Uterus (tissue), 4 donors: ENCODE measurements around the gene AMY2B. TPM values are rescaled to one million over a fixed set of nuclear protein-coding genes. Genes with fewer than 3 reads are reported as not detected.
"Not testable (repeated sequence)": the region's sequence is repeated elsewhere in the genome, so short reads cannot be mapped to it uniquely, and the experiment has no call there.

ENCODE experiments used
- DNase-seq, 2 donors: peaks; one replicate each; pipeline ENCODE4 v3.0.0-alpha.2; 2019 to 2020
- H3K27ac ChIP-seq, 2 donors: fragments of 200-600 bp; sonication (generic); 1 replicate in 1 of 2; 2 replicates in 1 of 2; pipeline ENCODE4 v1.5.1; 2016 to 2018
- H3K27me3 ChIP-seq, 2 donors: fragments of 200-600 bp; sonication (generic); one replicate each; pipeline ENCODE4 v1.5.1; 2018 to 2019; ENCODE audit warnings: control low read depth in 1 of 2
- H3K36me3 ChIP-seq, 2 donors: fragments of 200-600 bp; sonication (generic); one replicate each; pipeline ENCODE4 v1.5.1; 2019; ENCODE audit warnings: control low read depth in 1 of 2
- H3K4me1 ChIP-seq, 2 donors: fragments of 200-600 bp; sonication (generic); one replicate each; pipeline ENCODE4 v1.5.1; 2018 to 2019; ENCODE audit warnings: control low read depth in 1 of 2
- H3K4me3 ChIP-seq, 2 donors: fragments of 200-600 bp; sonication (generic); 1 replicate in 1 of 2; 2 replicates in 1 of 2; pipeline ENCODE4 v1.5.1; 2018 to 2019; ENCODE audit warnings: mild to moderate bottlenecking in 1 of 2
- H3K9me3 ChIP-seq, 2 donors: fragments of 200-600 bp; sonication (generic); one replicate each; pipeline ENCODE4 v1.5.1; 2019; ENCODE audit warnings: control low read depth in 1 of 2
- POLR2A ChIP-seq, 2 donors: fragments of 450-650 bp; IDR thresholded peaks; one replicate each; pipeline ENCODE4 v1.6.1; 2016; ENCODE audit warnings: antibody characterized with exemption in 2 of 2, mild to moderate bottlenecking in 1 of 2, moderate library complexity in 1 of 2
- intact Hi-C: fragments of 100-400 bp; cut with DNase I; formaldehyde crosslinking; loops from one replicate; pipeline ENCODE4 v1.15.1; 2023; ENCODE audit warnings: low total_unique reads
- total RNA-seq, 4 donors: library from RNA; depleted of rRNA in 3 of 4; stranded (reverse); fragments of >200 nt in 3 of 4; gene quantifications; one replicate each; pipeline versions ENCODE4 v1.1.0 to v1.2.4, GENCODE V29; 2014 to 2023
- TF ChIP-seq, protein P1 (sequence below), 4 experiments: fragments of 200-600 bp in 2 of 4; fragments of 450-650 bp in 2 of 4; sonication (generic) in 2 of 4; IDR thresholded peaks; one replicate each; pipeline ENCODE4 v1.5.1; 2016 to 2019; ENCODE audit warnings: antibody characterized with exemption in 4 of 4, mild to moderate bottlenecking in 2 of 4, moderate library complexity in 1 of 4
- donor health status: DM: yes; HTN: yes; CAD: no.

AMY2B gene
- total RNA-seq, 4 donors from 2014 or later, result 28.2 to 76.7 (median 41.1) TPM

DNA sequence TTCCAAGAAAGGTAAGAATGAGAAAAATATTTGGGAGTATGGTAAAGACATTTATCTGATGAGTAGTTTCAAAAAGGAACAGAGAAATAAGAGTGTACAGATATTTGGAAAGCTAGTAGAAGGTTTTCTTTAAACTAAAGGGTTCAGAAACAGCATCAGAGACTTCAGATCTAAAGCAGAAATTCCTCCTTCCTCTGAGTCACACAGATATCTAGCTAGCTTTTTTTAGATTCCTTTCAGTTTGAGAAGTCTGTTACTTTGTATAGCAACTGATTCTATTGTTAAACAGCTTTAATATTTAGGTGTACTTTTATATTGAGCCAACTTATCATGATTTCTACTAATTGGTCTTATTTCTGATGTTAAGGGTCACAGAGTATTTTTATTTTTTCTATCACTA, 4.7 kb downstream of the AMY2B start:
- H3K4me3 ChIP-seq, result no peak overlapping the region
- no peaks in the 10 kb centered on the region for H3K36me3 ChIP-seq
- H3K4me1 ChIP-seq, result no peaks in the 10 kb centered on the region
- no peak for DNase-seq
- TF ChIP-seq POLR2A (IDR thresholded peaks at IDR 0.05), result no peak
- TF ChIP-seq, protein P1, sequence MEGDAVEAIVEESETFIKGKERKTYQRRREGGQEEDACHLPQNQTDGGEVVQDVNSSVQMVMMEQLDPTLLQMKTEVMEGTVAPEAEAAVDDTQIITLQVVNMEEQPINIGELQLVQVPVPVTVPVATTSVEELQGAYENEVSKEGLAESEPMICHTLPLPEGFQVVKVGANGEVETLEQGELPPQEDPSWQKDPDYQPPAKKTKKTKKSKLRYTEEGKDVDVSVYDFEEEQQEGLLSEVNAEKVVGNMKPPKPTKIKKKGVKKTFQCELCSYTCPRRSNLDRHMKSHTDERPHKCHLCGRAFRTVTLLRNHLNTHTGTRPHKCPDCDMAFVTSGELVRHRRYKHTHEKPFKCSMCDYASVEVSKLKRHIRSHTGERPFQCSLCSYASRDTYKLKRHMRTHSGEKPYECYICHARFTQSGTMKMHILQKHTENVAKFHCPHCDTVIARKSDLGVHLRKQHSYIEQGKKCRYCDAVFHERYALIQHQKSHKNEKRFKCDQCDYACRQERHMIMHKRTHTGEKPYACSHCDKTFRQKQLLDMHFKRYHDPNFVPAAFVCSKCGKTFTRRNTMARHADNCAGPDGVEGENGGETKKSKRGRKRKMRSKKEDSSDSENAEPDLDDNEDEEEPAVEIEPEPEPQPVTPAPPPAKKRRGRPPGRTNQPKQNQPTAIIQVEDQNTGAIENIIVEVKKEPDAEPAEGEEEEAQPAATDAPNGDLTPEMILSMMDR (IDR thresholded peaks at IDR 0.05), result no peak
- intact Hi-C loops, result no loop called here
- no peak overlapping the region for H3K27ac ChIP-seq
- no peaks in the 10 kb centered on the region for H3K9me3 ChIP-seq
- H3K27me3 ChIP-seq, result no peaks in the 10 kb centered on the region

DNA sequence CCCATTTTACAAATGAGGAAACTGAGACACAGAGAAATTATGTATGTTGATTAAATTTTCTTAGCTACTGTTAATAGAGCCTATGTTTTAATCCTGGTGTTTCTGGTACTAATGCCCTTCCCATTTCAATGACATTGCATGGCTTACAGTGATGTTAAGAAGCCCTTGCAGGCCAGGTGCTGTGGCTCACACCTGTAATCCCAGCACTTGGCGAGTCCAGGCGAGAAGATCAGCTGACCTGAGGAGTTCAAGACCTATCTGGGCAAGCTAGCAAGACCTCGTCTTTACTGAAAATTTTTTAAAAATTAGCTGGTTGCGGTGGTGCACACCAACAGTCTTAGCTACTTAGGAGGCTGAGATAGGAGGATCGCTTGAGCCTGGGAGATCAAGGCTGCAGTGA, 5.4 kb downstream of the AMY2B start:
- H3K27me3 ChIP-seq, H3K36me3 ChIP-seq, H3K9me3 ChIP-seq, H3K4me1 ChIP-seq, intact Hi-C loops, H3K27ac ChIP-seq, H3K4me3 ChIP-seq, DNase-seq: not testable (repeated sequence)

DNA sequence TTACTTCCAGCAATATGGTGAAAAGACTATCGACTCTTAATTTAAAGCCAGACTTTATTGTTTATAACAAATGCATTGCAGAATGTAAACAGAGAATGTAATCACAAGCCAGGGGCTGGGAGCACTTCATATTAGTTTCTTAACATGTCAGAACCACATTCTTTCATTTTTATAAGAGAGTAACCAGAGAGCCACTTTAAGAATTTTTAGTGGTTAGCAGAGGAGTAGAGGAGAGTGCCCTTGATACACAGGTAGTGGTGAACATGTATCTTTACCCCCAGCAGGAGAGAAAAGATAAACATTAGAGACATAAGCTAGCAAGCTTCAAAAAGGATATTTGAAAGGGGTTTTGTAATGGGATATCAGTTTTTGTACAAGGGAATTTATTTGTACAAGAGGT, 11.1 kb downstream of the AMY2B start:
- Histone ChIP-seq H3K4me3 (no peak overlapping the region), H3K27ac (no peak overlapping the region), H3K4me1 (no peaks in the 10 kb centered on the region), H3K36me3 (no peaks in the 10 kb centered on the region), H3K27me3 (no peaks in the 10 kb centered on the region), H3K9me3 (no peaks in the 10 kb centered on the region)
- DNase-seq, result no peak
- intact Hi-C loops, result no loop called here
- TF ChIP-seq POLR2A (IDR thresholded peaks at IDR 0.05), result no peak
- TF ChIP-seq, protein P1 (IDR thresholded peaks at IDR 0.05), result no peak

DNA sequence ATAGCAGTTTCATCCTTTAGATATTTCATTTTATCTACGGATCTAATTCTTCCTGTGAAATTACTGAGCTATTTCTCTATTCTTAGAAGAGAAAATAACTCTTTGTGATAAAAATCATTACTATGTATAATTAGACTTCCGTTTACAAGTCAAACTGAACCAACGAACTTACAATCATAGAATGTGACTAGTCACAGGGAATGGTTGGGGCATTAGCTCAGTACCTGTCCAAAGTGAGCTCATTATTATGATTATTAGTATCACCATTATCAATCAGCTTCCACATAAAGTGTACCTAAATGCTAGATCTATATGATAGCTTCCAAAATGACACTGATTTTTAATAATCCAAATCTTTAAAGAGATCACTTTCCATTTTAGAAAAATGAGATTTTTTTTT, 12.5 kb downstream of the AMY2B start:
- H3K27ac ChIP-seq, result no peak overlapping the region
- H3K4me1 ChIP-seq, result no peaks in the 10 kb centered on the region
- no peaks in the 10 kb centered on the region for H3K9me3 ChIP-seq
- intact Hi-C loops, result no loop called here
- no peak overlapping the region for H3K4me3 ChIP-seq
- TF ChIP-seq, protein P1 (IDR thresholded peaks at IDR 0.05), result no peak
- no peak for TF ChIP-seq POLR2A (IDR thresholded peaks at IDR 0.05)
- no peaks in the 10 kb centered on the region for H3K27me3 ChIP-seq
- H3K36me3 ChIP-seq, result no peaks in the 10 kb centered on the region
- no peak for DNase-seq

DNA sequence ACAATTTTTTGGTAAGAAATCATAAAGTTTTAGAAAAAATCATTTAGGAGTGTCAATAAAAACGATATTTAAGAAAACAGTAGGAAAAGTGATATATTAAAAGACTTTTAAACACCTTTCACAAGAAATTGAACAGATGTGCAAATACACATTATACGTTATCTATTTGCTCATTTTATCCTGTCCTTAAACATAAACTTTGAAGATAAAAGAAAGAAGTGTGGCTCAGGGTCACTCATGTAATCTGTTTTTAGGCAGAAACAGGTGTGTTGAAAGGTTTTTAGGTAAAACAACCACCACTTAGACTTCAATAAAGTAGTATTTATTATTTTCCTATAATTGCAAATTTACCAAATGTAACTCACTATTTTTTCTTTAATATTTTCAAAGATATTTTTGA, 13.1 kb downstream of the AMY2B start:
- DNase-seq, result no peak
- no peak for TF ChIP-seq POLR2A (IDR thresholded peaks at IDR 0.05)
- TF ChIP-seq, protein P1 (IDR thresholded peaks at IDR 0.05), result no peak
- Histone ChIP-seq H3K27me3 (no peaks in the 10 kb centered on the region), H3K4me1 (no peaks in the 10 kb centered on the region), H3K9me3 (no peaks in the 10 kb centered on the region), H3K27ac (no peak overlapping the region), H3K4me3 (no peak overlapping the region), H3K36me3 (no peaks in the 10 kb centered on the region)
- intact Hi-C loops, result no loop called here

DNA sequence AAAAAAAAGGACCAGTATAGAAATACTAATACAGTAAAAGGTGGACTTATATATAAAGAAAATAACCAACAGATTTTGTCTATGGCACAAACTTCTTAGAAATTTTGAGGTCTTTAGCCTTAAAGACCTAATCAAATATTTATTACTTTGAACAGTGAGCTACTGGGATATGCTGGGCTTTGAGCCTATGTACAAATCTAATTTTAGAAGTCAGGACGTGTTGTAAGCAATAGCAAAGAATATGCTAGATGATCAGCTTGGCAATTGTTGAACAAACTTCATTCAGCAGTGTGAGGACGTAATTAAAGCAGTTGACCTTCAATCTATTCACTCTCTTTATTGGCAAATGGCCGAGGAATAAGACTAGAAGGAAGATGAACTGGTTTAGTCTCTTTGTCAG, 31.4 kb downstream of the AMY2B start:
- intact Hi-C loops, H3K4me3 ChIP-seq: not testable (repeated sequence)

More for the DNA sequence above, 31.4 kb downstream of the AMY2B start:
- not testable (repeated sequence) for H3K9me3 ChIP-seq, H3K4me1 ChIP-seq, H3K36me3 ChIP-seq, H3K27me3 ChIP-seq, DNase-seq, H3K27ac ChIP-seq
